HG03039 (cell line): ENCODE measurements around the gene ARHGAP26.

Experiments
- ATAC-seq: cut with Tn5 transposase; IDR thresholded peaks from one replicate; pipeline ENCODE4 v1.9.1; 2021; ENCODE audit warnings: mild to moderate bottlenecking, moderate library complexity; ENCODE audit not compliant: unreplicated experiment

The ARHGAP26 gene, protein sequence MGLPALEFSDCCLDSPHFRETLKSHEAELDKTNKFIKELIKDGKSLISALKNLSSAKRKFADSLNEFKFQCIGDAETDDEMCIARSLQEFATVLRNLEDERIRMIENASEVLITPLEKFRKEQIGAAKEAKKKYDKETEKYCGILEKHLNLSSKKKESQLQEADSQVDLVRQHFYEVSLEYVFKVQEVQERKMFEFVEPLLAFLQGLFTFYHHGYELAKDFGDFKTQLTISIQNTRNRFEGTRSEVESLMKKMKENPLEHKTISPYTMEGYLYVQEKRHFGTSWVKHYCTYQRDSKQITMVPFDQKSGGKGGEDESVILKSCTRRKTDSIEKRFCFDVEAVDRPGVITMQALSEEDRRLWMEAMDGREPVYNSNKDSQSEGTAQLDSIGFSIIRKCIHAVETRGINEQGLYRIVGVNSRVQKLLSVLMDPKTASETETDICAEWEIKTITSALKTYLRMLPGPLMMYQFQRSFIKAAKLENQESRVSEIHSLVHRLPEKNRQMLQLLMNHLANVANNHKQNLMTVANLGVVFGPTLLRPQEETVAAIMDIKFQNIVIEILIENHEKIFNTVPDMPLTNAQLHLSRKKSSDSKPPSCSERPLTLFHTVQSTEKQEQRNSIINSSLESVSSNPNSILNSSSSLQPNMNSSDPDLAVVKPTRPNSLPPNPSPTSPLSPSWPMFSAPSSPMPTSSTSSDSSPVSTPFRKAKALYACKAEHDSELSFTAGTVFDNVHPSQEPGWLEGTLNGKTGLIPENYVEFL

DNA sequence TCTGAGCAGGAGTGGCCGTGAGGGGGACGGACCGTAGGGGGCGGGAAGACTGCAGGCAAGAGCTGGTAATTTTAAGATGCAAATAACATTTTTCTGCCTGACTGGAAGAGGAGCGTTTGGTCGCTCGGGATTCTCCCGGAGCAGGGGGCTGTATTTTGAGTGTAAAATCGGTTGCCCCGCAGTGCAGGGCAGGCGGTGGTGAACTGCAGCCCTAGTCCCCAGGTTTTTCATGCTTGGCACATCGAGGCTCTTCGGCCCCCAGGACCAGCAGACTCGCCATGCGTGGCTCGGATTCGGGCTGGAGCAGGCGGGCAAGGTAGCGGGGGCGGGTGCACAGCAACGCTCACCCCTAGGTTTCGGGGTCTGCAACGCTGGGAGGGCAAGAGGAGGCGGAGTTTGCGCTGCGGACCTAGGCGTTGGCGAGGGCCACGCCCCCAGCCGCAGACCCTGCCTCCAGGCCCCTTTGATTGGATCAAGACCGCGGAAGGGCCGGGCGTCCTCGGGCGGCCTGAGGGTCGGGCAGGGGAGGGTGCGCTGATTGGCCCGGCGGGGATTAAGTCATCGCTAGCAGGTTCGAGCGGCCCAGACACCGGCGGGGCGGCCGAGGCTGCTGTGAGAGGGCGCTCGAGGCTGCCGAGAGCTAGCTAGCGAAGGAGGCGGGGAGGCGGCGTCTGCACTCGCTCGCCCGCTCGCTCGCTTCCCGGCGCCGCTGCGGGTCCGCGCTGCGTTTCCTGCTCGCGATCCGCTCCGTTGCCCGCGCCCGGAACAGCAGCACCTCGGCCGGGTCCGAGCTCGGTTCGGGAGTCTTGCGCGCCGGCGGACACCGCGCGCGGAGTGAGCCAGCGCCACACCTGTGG is at the start of gene ARHGAP26:
Gene ARHGAP26 (plus strand): TSS at position 585 of the 857 bp plus-strand sequence. CDS start 385 bp downstream, outside the sequence.
- peak; percentile 98 for ATAC-seq

- no peak for ATAC-seq
These were observed 49.4 kb upstream of the ARHGAP26 start for GRCh38 chr5:142720641-142721271.

- no peak for ATAC-seq
These were observed 48.0 kb upstream of the ARHGAP26 start for GRCh38 chr5:142722146-142722545.

DNA sequence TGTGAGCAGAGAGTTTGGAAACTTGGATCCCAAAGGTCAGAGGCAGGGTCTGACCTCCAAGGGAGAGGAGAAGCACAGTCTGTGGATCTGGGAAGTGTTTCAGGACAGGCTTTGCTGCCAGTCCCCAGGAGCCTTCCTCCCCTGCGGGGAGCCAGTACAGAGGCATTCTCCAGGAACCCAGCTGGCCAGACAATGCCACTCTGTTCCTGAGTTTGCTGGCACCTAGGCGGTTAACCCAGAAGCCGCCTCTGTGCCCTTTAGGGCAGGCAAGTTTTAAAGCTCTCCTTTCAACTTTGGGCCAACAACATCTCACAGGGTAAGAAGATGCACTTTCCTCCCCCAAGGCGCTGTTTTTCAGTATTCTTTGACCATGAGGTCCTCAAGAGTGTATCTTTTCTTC is 47.3 kb upstream of the ARHGAP26 start:
- no peak for ATAC-seq

DNA sequence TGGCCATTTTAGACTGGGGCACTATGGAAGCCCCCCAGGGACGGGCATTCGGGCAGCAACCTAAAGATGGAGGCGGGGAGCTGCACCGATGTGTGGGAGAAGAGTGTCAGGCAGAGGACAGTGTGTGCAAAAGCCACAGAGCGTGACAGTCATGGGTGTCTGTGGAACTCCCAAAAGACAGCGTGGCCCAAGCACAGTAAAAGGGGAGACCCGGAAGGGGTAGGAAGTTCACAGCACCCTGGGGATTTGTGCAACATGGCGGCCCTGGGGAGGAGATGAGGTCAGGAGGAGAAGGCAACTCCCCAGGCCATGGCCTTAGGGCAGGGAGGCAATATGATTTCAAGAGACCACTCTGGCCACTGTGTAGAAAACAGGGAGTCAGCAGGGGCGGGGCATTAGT is 45.4 kb upstream of the ARHGAP26 start:
- no peak for ATAC-seq

- ATAC-seq, result no peak
These were observed 44.7 kb upstream of the ARHGAP26 start for GRCh38 chr5:142725231-142726187.

DNA sequence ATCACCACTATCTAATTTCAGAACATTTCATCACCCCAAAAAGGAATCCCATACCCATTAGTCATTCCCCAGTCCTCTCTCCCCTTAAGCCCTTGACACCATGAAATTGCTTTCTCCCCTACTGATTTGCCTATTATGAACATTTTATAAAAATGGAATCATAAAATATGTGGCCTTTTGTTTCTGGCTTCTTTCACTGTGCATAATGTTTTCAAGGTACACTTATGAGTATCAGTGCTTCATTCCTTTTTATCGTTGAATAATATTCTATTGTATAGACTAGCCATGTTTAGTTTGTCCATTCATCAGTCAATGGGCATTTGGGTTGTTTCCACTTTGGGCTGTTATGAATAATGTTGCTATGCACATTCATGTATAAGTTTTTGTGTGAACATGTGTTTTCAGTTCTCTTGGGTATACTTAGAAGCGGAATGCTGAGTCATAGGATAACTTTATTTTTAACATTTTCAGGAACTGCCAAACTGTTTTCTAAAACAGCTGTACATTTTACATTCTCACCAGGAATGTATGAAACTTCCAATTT is 43.9 kb upstream of the ARHGAP26 start:
- ATAC-seq, result no peak

GRCh38 chr5:142727735-142728047 is 42.5 kb upstream of the ARHGAP26 start:
- no peak for ATAC-seq

DNA sequence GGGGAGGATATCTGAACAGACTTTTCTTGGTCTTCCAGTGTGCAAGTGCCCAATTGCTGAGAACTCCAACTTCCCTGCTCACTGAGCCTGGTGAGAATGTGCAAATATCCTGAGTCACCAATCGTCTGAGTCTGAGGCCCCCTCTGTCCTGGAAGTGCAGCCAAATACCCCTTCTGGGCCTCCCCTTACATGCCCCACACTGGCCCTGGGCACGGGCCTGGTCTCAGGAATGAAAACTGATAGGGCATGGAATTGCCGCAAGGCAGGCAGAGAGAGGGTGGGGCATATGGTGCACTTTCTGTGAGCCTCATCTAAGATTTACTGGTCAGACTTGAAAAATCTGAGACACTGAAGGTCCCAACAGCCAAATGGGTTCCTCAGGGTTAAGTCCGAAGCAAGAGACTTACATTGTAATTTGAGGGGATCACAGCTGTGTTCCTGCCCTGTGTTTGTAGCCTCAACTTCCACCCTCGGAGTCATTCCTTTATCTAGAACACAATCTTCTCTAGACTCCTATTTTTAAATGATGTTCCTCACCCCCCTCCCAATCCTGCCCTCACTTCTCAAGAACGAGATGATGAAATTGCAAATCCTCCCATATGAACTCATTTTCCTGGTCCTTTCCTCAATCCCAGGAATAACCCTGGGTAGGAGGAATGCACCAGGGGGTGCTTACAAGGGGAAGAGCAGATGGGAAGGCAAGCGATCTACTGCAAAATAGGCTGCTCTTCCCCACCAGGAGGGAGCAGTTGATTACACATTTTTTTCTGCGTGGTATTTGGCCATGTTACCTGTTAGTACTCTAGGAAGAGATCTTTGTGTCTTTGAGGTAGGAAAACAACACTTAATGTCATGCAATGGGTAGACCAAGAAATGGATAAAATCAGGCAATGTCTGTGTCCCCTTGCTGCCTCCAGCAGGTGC is 34.6 kb upstream of the ARHGAP26 start:
- no peak for ATAC-seq

- ATAC-seq, result no peak
These were observed 33.9 kb upstream of the ARHGAP26 start for GRCh38 chr5:142736247-142736632.

GRCh38 chr5:142737179-142737578 is 33.0 kb upstream of the ARHGAP26 start:
- no peak for ATAC-seq

DNA sequence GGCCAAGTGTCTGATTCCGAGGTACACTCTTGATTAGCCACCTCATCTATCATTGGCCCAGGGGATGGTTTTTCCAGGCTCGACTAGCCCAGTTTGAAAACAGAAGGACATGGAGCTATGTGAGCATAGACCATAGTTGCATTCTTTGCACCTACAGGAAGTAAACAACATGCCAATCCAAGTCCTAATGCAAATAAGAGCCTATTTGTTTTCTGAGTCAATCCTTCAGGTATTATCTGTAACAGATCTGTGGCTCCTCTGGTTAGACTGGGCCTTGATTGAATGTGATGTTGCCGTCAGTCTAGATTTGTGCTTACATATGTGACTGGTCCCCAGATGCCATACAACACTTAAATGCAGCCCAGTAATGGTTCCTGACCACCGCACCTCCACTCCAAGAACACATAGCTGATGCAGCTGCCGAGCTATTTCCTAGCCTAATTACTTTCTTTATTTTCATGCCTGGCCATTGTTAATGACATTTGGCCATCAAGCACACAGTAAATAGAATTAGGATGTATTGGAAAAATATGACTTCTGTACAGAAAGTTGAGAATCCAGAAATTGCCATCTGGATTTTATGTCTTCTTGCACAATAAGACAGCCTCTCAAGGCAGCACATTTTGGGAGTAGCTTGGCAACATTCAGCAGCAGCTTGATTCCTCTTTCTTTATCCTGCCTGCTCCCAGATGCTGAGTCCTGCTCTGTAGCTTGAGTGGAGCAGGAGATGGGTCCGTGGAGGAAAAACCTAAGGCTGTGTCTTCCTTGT is 29.5 kb upstream of the ARHGAP26 start:
- ATAC-seq, result no peak

DNA sequence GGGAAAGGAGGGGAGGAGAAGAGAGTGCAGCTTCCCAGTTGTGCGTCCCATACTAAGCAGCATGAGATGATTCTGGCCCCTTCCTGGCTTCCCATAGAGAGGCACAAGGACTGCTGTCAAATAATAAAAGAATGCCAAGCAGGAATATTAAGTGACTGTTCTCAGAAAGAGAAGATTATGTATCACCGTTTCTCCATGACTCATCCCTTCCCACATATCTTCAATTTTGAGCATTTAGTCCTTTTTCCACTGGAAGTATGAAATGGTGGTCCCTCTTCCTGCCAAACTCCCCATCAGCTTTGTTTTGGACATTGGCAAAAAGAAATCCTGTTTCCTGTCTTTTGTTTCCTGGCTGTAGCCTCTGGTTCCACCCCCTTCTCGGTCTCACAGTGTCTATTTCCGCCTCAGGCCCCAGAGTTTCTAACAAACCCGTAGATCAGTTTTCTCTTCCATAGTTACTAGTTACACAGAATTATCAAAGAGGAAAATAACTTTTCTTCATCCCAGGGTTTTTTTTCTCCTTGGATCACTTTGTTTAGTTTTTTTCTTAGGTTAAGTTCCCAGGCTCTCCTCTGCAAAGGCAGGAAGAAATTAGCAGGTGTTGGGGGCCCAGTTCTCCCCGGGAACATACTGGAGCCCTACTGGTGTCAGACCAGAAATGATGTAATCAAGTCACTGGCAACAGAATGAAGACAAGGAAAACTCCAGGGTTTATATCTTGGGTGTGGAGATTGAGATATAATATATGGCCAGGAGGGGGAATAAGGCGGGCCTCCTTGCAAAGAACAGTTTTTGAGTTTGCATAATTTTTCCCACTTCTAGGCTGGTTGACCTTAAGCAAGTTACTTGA is 26.4 kb upstream of the ARHGAP26 start:
- no peak for ATAC-seq

- ATAC-seq, result no peak
These were observed 24.9 kb upstream of the ARHGAP26 start for GRCh38 chr5:142745268-142745667.

DNA sequence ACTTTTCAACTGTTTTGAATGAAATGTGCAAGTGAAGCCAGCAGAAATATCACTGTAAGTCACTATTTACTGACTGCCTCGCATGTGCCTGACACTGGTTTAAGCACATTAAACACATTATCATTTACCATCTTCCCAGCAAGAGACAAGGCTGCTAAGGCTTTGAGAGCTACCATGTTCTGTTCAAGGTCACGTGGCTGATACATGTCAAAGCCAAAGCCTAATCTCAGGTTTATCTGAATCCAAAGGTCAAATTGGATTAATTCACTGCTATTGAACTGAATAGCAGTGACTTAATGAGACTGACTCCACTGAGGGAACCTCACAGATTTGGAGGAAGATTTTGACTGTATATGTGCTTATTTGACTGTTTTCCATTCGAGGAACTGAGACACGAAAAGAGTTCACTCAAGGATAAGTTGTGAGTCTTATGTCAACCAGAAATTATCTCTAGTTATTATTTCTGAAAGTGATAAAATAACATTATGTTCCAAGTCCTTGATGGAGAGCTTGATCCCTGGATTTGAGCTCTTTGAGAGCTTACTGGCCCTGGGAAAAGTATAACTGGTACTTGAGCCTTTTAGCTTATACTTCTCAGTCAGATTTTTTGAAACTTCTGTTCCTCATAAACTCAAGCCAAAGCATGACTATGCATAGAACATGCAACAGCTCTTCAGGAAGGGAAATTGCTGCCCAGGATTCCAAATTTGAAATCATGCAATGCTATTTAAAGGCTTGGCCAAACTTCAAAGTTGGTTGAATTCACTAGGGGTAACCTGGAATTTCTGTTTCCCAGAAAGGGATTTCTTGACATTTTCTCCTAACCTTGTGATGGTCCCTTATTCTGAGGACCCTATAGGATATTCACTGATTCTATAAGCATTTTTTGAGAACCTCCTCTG is 23.4 kb upstream of the ARHGAP26 start:
- no peak for ATAC-seq

GRCh38 chr5:142748132-142748531 is 22.0 kb upstream of the ARHGAP26 start:
- ATAC-seq, result no peak
